ENCODE data around the gene SYT4.

Gene SYT4

DNA sequence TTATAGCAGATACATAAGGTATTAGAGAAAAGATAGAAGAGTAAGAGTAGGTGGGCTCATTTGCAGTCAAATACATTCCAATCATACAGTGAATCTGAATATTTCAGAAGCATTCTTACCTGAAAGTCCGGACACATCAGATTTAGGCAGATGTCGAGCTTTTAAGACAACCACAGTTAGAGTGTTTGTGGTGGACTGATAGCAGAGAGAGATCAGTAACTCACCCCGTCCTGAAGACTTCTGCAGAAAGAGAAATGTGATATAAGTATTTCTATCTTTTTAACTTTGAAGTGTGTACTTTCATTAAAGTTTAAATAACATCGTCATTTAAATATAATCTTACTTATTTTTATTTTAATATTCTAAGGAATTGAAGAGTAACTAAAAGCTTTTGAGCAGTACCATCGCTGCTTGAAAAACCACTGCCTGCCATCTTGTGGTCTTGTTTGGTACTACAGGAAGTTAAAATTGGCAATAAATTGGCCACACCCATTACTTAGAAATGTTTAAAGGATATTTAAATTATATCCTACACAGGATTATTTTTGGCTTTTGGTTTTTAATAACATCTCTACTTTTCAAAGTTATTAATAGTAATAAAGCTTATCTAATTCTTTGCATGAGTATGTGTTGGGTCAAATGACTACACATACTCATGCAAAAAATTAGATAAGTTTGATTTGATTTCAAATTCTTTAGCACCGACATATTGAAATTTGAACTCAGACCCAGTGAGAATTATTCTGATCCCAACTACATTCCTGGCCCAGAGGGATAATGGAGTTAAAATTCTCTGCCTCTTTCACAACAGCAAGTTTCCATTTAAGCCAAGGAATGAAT lies 5.5 kb downstream of the SYT4 start:
- in situ Hi-C loops (cut with HindIII; ENCODE audit: low sequenced_read_pairs), result no loop called here
- TF ChIP-seq, protein P1, sequence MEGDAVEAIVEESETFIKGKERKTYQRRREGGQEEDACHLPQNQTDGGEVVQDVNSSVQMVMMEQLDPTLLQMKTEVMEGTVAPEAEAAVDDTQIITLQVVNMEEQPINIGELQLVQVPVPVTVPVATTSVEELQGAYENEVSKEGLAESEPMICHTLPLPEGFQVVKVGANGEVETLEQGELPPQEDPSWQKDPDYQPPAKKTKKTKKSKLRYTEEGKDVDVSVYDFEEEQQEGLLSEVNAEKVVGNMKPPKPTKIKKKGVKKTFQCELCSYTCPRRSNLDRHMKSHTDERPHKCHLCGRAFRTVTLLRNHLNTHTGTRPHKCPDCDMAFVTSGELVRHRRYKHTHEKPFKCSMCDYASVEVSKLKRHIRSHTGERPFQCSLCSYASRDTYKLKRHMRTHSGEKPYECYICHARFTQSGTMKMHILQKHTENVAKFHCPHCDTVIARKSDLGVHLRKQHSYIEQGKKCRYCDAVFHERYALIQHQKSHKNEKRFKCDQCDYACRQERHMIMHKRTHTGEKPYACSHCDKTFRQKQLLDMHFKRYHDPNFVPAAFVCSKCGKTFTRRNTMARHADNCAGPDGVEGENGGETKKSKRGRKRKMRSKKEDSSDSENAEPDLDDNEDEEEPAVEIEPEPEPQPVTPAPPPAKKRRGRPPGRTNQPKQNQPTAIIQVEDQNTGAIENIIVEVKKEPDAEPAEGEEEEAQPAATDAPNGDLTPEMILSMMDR (IDR thresholded peaks at IDR 0.05; ENCODE audit: low read depth, low read length), result peak; percentile 72
- peak; percentile 75 for DNase-seq (ENCODE audit: low read depth, low spot score)
- H3K4me3 ChIP-seq (ENCODE audit: low read depth, low read length), result no peak overlapping the region

GRCh38 chr18:43267818-43268217 lies 9.5 kb downstream of the SYT4 start:
- TF ChIP-seq, protein P1 (IDR thresholded peaks at IDR 0.05; ENCODE audit: low read depth, low read length), result no peak
- no peak for DNase-seq (ENCODE audit: low read depth, low spot score)
- H3K4me3 ChIP-seq (ENCODE audit: low read depth, low read length), result no peak overlapping the region
- in situ Hi-C loops (cut with HindIII; ENCODE audit: low sequenced_read_pairs), result no loop called here

DNA sequence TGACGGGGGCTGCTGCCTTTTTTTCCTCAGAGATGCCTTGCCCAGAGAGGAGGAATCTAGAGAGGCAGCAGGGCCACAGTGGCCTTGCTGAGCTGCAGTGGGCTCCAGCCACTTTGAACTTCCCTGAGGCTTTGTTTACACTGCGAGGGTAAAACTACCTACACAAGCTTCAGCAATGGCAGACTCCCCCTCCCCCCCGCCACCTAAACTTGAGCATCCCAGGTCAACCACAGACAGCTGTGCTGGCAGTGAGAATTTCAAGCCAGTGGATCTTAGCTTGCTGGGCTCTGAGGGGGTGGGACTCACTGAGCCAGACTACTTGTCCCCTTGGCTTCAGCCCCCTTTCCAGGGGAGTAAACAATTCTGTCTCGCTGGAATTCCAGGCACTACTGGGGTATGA lies 11.8 kb downstream of the SYT4 start:
- no peak overlapping the region for H3K4me3 ChIP-seq (ENCODE audit: low read depth, low read length)
- TF ChIP-seq, protein P1 (IDR thresholded peaks at IDR 0.05; ENCODE audit: low read depth, low read length), result no peak
- no peak for DNase-seq (ENCODE audit: low read depth, low spot score)
- in situ Hi-C loops (cut with HindIII; ENCODE audit: low sequenced_read_pairs), result no loop called here

DNA sequence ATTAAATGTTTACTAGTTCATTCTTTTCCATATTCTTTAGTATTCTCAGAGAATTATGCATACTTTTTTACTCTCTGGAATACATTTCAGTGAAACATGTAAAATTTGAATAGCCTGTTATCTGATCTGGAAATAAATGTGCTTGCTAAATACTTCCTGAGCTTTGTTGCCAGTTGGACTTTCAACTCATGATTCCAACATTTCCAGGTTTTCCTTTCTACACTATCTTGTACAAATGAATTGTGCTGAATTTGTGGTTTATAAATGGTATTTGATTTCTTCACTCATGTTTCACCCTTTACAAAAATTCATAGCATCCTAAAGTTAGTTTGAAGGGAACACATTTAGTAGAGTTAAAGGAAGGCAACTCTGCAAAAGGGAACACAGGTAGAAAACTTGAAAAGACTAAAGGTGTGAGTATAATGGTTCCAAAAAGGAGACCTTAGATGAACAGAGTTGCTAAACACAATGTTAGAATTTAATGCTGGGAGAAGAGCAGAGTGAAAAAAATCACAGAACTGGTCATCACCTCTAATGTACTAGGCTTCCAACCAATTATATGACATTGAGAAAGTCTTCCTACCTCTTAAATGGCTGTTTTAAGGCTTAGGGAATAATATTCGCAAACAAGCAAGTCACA lies 28.6 kb downstream of the SYT4 start:
- TF ChIP-seq, protein P1 (IDR thresholded peaks at IDR 0.05; ENCODE audit: low read depth, low read length), result no peak
- in situ Hi-C loops (cut with HindIII; ENCODE audit: low sequenced_read_pairs), result no loop called here

GRCh38 chr18:43247944-43248343 lies 29.3 kb downstream of the SYT4 start:
- H3K4me3 ChIP-seq (ENCODE audit: low read depth, low read length), result no peak overlapping the region
- TF ChIP-seq, protein P1 (IDR thresholded peaks at IDR 0.05; ENCODE audit: low read depth, low read length), result no peak
- in situ Hi-C loops (cut with HindIII; ENCODE audit: low sequenced_read_pairs), result no loop called here
- no peak for DNase-seq (ENCODE audit: low read depth, low spot score)

More for the DNA sequence above, 28.6 kb downstream of the SYT4 start:
- H3K4me3 ChIP-seq (ENCODE audit: low read depth, low read length), result no peak overlapping the region
- no peak for DNase-seq (ENCODE audit: low read depth, low spot score)

DNA sequence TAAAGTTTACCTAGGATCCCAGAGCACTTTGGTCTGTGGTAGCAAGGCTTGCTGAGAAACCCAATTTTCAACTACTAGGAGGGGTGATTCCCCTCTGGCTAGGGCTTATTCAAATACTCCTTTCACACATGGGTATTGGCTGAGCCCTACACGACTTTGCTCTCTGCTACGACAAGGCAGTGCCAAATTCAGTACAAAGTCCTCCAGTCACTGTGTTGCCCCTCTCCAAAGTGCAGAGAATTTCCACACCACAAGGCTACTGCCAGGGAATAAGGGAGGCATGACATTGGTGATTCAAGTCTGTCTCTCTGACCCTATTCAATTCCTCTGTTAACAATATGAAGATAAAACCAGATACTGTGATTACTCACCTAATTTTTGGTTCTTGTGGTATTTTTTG lies 38.9 kb downstream of the SYT4 start:
- no peak for DNase-seq (ENCODE audit: low read depth, low spot score)
- TF ChIP-seq, protein P1 (IDR thresholded peaks at IDR 0.05; ENCODE audit: low read depth, low read length), result no peak
- in situ Hi-C loops (cut with HindIII; ENCODE audit: low sequenced_read_pairs), result no loop called here
- H3K4me3 ChIP-seq (ENCODE audit: low read depth, low read length), result no peak overlapping the region
